ENCODE results near the gene LUC7L3.
"Not testable (repeated sequence)": the region's sequence is repeated elsewhere in the genome, so short reads cannot be mapped to it uniquely, and the experiment has no call there.

Gene LUC7L3

GRCh38 chr17:50797135-50797810 is 77.9 kb downstream of the LUC7L3 start:
- no peak overlapping the region for H3K4me3 ChIP-seq (ENCODE audit: low read depth, low read length)
- TF ChIP-seq CTCF (IDR thresholded peaks at IDR 0.05; ENCODE audit: control insufficient read depth, extremely low read depth, insufficient read depth): no peak
- DNase-seq (ENCODE audit: low read depth): no peak

- no peak for DNase-seq (ENCODE audit: low read depth)
- no peak overlapping the region for H3K4me3 ChIP-seq (ENCODE audit: low read depth, low read length)
- TF ChIP-seq CTCF (IDR thresholded peaks at IDR 0.05; ENCODE audit: control insufficient read depth, extremely low read depth, insufficient read depth): no peak
Observed at GRCh38 chr17:50798424-50799288, 79.3 kb downstream of the LUC7L3 start.

- H3K4me3 ChIP-seq (ENCODE audit: low read depth, low read length): no peak overlapping the region
- no peak for TF ChIP-seq CTCF (IDR thresholded peaks at IDR 0.05; ENCODE audit: control insufficient read depth, extremely low read depth, insufficient read depth)
- DNase-seq (ENCODE audit: low read depth): no peak
Observed at GRCh38 chr17:50799582-50799981, 80.2 kb downstream of the LUC7L3 start.

DNA sequence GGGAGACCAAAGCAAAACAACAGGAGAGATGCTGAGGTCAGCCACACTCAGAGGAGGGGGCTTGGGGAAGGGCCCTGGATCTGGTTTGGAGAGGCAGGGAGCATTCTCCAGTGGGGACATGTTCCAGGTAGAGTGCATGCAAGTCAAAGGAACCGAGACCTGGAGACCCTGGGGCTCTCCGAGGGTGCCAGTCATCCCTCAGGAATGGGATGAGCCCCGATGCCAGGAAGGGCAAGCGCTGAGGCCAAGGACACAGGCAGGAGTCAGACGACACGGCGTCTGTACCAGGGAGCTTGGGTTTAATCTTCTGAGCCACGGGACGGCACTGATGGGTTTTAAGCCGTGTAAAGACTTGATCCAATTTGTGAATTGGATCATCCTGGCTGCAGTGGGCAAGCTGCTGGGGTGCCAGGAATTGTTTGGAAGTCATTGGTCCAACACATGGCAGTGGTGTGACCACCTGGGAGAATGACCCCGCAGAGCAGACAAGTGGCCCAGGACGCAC is 80.8 kb downstream of the LUC7L3 start:
- H3K4me3 ChIP-seq (ENCODE audit: low read depth, low read length): no peak overlapping the region
- DNase-seq (ENCODE audit: low read depth): no peak
- TF ChIP-seq CTCF (IDR thresholded peaks at IDR 0.05; ENCODE audit: control insufficient read depth, extremely low read depth, insufficient read depth): no peak

GRCh38 chr17:50802609-50803571 is 83.5 kb downstream of the LUC7L3 start:
- TF ChIP-seq CTCF (IDR thresholded peaks at IDR 0.05; ENCODE audit: control insufficient read depth, extremely low read depth, insufficient read depth): no peak
- no peak overlapping the region for H3K4me3 ChIP-seq (ENCODE audit: low read depth, low read length)
- no peak for DNase-seq (ENCODE audit: low read depth)

DNA sequence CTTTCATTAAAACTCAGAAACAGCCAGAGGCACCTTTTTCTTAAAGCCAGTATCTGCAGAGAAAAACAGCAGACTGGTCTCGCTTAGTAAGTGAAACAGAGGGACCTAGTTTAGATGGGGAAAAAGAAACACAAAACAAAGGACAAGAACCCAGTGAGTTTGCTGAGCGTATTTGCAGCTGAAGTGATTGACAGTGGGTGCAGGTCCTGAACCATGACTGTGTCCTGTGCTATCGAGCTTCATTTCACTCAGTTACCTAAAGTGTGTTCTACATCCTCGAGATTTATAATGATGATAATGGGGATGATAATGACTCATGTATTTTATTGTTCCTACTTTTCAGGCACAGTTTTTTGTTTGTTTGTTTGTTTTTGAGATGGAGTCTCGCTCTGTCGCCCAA is 84.3 kb downstream of the LUC7L3 start:
- no peak overlapping the region for H3K4me3 ChIP-seq (ENCODE audit: low read depth, low read length)
- TF ChIP-seq CTCF (IDR thresholded peaks at IDR 0.05; ENCODE audit: control insufficient read depth, extremely low read depth, insufficient read depth): no peak
- DNase-seq (ENCODE audit: low read depth): peak; percentile 28

DNA sequence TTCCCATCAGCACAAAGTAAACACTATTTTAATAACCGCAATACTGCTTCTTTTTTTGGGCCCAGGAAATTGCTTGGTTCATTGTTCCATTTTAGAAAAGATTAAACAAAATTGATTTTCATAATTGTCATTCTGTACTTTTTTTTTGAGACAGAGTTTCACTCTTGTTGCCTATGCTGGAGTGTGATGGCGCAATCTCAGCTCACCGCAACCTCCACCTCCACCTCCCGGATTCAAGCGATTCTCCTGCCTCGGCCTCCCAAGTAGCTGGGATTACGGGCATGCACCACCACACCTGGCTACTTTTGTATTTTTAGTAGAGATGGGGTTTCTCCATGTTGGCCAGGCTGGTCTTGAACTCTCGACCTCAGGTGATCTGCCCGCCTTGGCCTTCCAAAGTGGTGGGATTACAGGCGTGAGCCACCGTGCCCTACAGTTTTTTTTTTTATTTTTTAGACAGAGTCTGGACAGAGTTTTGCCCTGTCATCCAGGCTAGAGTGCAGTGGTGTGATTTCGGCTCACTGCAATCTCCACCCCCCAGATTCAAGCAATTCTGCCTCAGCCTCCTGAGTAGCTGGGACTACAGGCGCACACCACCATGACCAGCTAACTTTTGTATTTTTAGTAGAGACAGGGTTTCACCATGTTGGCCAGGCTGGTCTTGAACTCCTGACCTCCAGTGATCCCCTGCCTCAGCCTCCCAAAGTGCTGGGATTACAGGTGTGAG is 85.5 kb downstream of the LUC7L3 start:
- H3K4me3 ChIP-seq (ENCODE audit: low read depth, low read length); DNase-seq (ENCODE audit: low read depth): not testable (repeated sequence)

All from LNCaP clone FGC (cell line).